ENCODE data around the gene DLGAP1.

Gene DLGAP1

GRCh38 chr18:3716116-3716660, 738.9 kb downstream of the DLGAP1 start:
- no peak overlapping the region for H3K27ac ChIP-seq (ENCODE audit: poor library complexity, severe bottlenecking)
- DNase-seq (ENCODE audit: low spot score) (no peak), ATAC-seq (ENCODE audit: low read depth) (no peak)
- no peak overlapping the region for H3K4me3 ChIP-seq (ENCODE audit: severe bottlenecking)
- H3K27me3 ChIP-seq (ENCODE audit: insufficient read depth, poor library complexity, severe bottlenecking), result no peaks in the 10 kb centered on the region
- no peaks in the 10 kb centered on the region for H3K36me3 ChIP-seq (ENCODE audit: low read depth)
- no peak for TF ChIP-seq CTCF (IDR thresholded peaks at IDR 0.05; ENCODE audit: poor library complexity, severe bottlenecking)
- H3K4me1 ChIP-seq (ENCODE audit: insufficient read depth, poor library complexity, severe bottlenecking), result no peaks in the 10 kb centered on the region
- H3K9me3 ChIP-seq (ENCODE audit: severe bottlenecking), result no peaks in the 10 kb centered on the region

- Histone ChIP-seq H3K4me1 (ENCODE audit: insufficient read depth, poor library complexity, severe bottlenecking) (no peaks in the 10 kb centered on the region), H3K27ac (ENCODE audit: poor library complexity, severe bottlenecking) (no peak overlapping the region), H3K9me3 (ENCODE audit: severe bottlenecking) (no peaks in the 10 kb centered on the region), H3K36me3 (ENCODE audit: low read depth) (no peaks in the 10 kb centered on the region), H3K27me3 (ENCODE audit: insufficient read depth, poor library complexity, severe bottlenecking) (no peaks in the 10 kb centered on the region), H3K4me3 (ENCODE audit: severe bottlenecking) (no peak overlapping the region)
- no peak for TF ChIP-seq CTCF (IDR thresholded peaks at IDR 0.05; ENCODE audit: poor library complexity, severe bottlenecking)
- ATAC-seq (ENCODE audit: low read depth) (no peak), DNase-seq (ENCODE audit: low spot score) (no peak)
These were observed 739.7 kb downstream of the DLGAP1 start for GRCh38 chr18:3715231-3716080.

GRCh38 chr18:3713708-3714107, 741.4 kb downstream of the DLGAP1 start:
- Histone ChIP-seq H3K4me3 (ENCODE audit: severe bottlenecking) (no peak overlapping the region), H3K27me3 (ENCODE audit: insufficient read depth, poor library complexity, severe bottlenecking) (no peaks in the 10 kb centered on the region), H3K4me1 (ENCODE audit: insufficient read depth, poor library complexity, severe bottlenecking) (no peaks in the 10 kb centered on the region), H3K9me3 (ENCODE audit: severe bottlenecking) (no peaks in the 10 kb centered on the region), H3K27ac (ENCODE audit: poor library complexity, severe bottlenecking) (no peak overlapping the region), H3K36me3 (ENCODE audit: low read depth) (no peaks in the 10 kb centered on the region)
- TF ChIP-seq CTCF (IDR thresholded peaks at IDR 0.05; ENCODE audit: poor library complexity, severe bottlenecking), result no peak
- DNase-seq (ENCODE audit: low spot score), result no peak
- ATAC-seq (ENCODE audit: low read depth), result no peak

- no peaks in the 10 kb centered on the region for H3K27me3 ChIP-seq (ENCODE audit: insufficient read depth, poor library complexity, severe bottlenecking)
- TF ChIP-seq CTCF (IDR thresholded peaks at IDR 0.05; ENCODE audit: poor library complexity, severe bottlenecking), result no peak
- ATAC-seq (ENCODE audit: low read depth) (no peak), DNase-seq (ENCODE audit: low spot score) (no peak)
- no peaks in the 10 kb centered on the region for H3K9me3 ChIP-seq (ENCODE audit: severe bottlenecking)
- H3K36me3 ChIP-seq (ENCODE audit: low read depth), result no peaks in the 10 kb centered on the region
- no peak overlapping the region for H3K27ac ChIP-seq (ENCODE audit: poor library complexity, severe bottlenecking)
- H3K4me1 ChIP-seq (ENCODE audit: insufficient read depth, poor library complexity, severe bottlenecking), result no peaks in the 10 kb centered on the region
- no peak overlapping the region for H3K4me3 ChIP-seq (ENCODE audit: severe bottlenecking)
These were observed 741.9 kb downstream of the DLGAP1 start for GRCh38 chr18:3713166-3713565.

- Histone ChIP-seq H3K4me3 (ENCODE audit: severe bottlenecking) (no peak overlapping the region), H3K27me3 (ENCODE audit: insufficient read depth, poor library complexity, severe bottlenecking) (no peaks in the 10 kb centered on the region), H3K27ac (ENCODE audit: poor library complexity, severe bottlenecking) (no peak overlapping the region), H3K4me1 (ENCODE audit: insufficient read depth, poor library complexity, severe bottlenecking) (no peaks in the 10 kb centered on the region), H3K9me3 (ENCODE audit: severe bottlenecking) (no peaks in the 10 kb centered on the region), H3K36me3 (ENCODE audit: low read depth) (no peaks in the 10 kb centered on the region)
- no peak for TF ChIP-seq CTCF (IDR thresholded peaks at IDR 0.05; ENCODE audit: poor library complexity, severe bottlenecking)
- ATAC-seq (ENCODE audit: low read depth) (no peak), DNase-seq (ENCODE audit: low spot score) (no peak)
These were observed 742.6 kb downstream of the DLGAP1 start for GRCh38 chr18:3712491-3712890.

Measured in RWPE2 (cell line).